ENCODE results near the gene PGP.

Gene PGP

DNA sequence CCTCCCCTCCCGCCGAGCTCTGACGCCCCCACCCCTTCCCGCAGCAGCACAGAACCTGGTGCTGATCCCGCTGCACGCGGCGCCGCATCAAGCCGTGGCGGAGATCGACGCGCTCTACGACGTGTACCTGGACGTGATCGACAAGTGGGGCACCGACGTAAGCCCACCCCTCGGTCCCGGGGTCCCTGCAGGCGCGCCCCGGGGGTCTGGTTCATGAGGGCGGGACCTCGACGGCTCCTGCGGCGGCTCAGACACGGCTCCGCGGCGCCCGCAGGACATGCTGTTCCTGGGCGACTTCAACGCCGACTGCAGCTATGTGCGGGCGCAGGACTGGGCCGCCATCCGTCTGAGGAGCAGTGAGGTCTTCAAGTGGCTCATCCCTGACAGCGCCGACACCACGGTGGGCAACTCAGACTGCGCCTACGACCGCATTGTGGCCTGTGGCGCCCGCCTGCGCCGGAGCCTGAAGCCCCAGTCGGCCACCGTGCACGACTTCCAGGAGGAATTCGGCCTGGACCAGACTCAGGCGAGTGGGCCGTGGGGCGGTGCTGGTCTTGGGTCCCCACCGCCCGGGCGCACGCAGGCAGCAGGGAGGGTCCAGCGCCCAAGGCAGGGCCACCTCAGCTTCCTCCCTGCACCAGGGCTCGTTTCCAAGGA, 23.0 kb upstream of the PGP start:
- DNase-seq (ENCODE audit: low read depth in 2 of 2, low spot score in 1 of 2) = no peak

DNA sequence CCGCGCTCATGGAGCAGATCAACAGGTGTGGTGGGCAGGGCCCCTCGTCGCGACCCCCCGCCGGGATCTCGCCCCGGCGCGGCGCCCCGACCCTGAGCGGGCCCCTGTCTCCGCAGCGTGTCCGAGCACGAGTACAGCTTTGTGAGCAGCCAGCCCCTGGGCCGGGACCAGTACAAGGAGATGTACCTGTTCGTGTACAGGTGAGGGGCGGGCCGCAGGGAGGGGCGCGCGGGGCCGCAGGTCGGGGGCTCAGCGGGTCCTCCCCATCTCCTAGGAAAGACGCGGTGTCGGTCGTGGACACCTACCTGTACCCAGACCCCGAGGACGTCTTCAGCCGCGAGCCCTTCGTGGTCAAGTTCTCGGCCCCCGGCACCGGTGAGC, 22.5 kb upstream of the PGP start:
- no peak for DNase-seq (ENCODE audit: low read depth in 2 of 2, low spot score in 1 of 2)

DNA sequence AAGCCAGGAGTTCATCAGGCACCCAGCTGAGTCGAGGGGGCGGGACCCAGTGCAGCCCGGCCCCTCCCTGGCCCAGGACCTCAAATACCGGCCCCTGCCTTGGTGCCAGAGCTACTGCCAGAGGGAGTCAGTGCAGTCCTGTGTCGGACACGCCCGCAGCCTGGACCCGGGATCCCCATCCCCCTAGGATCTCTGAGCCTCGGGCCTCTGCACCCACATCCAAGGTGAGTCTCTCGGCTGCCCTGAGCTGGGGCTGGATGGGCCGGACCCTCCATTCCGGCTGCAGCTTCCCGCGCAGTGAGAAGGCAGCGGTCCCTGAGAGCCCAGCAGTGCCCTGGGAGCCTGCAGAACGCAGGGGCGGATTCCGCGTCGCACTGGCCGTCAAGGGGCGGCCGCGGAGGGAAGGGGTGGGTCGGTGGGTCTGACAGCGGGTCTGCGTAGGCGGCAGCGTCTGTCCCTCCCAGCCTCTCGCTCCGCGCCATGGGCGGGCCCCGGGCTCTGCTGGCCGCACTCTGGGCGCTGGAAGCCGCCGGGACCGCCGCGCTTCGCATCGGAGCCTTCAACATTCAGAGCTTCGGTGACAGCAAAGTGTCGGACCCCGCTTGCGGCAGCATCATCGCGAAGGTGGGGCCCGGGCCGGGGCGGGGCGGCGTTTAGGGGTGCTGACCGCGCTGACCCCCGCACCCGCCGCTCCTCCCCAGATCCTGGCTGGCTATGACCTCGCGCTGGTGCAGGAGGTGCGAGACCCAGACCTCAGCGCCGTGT, 21.9 kb upstream of the PGP start, which contains the start of gene DNASE1L2:
Gene DNASE1L2, plus strand, starts transcription at position 108 of the 765 bp plus-strand sequence. Its CDS starts 373 bp downstream, at position 481.
- no peak for DNase-seq (ENCODE audit: low read depth in 2 of 2, low spot score in 1 of 2)

DNA sequence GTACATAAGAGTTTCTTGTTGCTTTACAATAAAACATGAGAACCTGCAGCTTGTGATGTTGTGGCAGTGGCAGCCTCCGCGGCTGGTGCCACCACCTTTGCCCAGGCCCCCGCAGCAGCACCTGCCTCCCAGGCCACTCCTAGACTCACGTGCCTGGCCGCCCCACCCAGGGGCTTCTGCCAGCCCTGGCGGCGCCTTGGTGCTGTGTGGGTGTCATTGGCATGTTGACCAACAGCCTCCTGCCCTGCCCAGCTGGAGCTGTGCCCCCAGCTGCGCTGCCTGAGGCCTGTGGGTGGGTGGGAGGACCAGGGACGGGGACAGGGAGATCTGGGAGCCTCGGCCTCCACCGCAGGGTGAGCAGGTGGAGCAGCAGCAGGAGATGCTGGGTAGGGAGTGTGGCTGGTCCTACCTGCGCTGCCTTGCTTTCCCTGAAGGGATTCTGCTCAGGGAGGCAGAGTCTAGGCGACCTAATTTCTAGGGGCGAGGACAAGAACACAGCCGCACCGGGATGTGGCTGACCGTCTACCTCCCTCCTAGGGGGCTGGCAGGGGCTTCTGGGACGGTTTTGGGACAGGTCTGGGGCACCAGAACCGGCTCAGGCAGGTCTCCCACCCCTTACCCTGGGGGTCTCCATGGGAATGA, 21.2 kb upstream of the PGP start:
- no peak for DNase-seq (ENCODE audit: low read depth in 2 of 2, low spot score in 1 of 2)

DNA sequence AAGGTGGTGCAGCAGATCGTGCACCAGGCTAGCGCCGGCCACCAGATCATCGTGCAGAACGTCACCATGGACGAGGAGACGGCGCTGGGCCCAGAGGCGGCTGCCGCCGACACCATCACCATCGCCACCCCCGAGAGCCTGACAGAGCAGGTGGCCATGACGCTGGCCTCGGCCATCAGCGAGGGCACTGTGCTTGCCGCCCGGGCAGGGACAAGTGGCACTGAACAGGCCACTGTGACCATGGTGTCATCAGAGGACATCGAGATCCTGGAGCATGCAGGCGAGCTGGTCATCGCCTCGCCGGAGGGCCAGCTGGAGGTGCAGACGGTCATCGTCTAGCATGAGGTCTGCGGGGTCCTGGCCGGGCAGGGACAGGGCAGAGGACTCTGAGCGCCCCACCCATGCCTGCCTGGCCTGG, 20.6 kb upstream of the PGP start:
- DNase-seq (ENCODE audit: low read depth in 2 of 2, low spot score in 1 of 2) = no peak

DNA sequence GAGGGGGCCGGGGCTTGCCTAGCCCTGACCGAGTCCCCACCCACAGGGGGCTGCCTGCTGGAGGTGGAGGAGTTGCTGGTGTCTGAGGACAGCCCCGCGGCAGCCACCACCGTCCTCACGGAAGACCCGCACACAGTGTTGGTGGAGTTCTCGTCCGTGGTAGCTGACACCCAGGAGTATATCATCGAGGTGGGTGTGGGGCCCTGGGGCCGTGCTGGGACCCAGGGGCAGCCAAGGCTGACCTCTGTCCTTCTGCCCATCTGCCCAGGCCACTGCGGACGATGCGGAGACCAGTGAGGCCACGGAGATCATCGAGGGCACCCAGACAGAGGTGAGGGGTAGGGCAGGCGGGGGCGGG, 20.2 kb upstream of the PGP start:
- no peak for DNase-seq (ENCODE audit: low read depth in 2 of 2, low spot score in 1 of 2)

DNA sequence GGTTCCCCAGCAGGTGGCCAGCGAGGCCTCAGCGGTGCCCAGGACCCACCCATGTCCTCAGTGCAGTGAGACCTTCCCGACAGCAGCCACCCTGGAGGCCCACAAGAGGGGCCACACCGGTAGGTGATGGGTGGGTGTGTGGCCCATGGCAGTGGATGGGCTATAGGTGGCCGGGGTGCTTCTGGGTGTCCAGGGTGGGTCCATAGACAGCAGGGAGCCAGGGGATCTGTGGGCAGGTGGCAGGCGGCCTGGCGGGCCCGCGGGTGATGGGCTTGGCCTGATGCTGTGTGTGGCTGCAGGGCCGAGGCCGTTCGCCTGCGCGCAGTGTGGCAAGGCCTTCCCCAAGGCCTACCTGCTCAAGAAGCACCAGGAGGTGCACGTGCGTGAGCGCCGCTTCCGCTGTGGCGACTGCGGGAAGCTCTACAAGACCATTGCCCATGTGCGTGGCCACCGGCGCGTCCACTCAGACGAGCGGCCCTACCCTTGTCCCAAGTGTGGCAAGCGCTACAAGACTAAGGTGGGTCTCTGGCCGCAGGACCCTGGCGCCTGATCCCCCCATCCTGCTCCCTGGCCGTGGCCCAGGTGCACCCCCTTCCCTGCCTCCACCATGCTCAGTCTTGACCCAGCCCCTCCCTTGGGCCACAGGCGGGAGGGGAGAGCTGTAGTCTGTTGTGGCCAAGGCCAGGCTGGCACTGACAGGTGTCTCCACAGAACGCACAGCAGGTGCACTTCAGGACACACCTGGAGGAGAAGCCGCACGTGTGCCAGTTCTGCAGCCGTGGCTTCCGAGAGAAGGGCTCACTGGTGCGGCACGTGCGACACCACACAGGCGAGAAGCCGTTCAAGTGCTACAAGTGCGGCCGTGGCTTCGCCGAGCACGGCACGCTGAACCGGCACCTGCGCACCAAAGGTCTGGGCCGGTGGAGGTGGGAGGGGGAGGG, 19.5 kb upstream of the PGP start:
- no peak for DNase-seq (ENCODE audit: low read depth in 2 of 2, low spot score in 1 of 2)

DNA sequence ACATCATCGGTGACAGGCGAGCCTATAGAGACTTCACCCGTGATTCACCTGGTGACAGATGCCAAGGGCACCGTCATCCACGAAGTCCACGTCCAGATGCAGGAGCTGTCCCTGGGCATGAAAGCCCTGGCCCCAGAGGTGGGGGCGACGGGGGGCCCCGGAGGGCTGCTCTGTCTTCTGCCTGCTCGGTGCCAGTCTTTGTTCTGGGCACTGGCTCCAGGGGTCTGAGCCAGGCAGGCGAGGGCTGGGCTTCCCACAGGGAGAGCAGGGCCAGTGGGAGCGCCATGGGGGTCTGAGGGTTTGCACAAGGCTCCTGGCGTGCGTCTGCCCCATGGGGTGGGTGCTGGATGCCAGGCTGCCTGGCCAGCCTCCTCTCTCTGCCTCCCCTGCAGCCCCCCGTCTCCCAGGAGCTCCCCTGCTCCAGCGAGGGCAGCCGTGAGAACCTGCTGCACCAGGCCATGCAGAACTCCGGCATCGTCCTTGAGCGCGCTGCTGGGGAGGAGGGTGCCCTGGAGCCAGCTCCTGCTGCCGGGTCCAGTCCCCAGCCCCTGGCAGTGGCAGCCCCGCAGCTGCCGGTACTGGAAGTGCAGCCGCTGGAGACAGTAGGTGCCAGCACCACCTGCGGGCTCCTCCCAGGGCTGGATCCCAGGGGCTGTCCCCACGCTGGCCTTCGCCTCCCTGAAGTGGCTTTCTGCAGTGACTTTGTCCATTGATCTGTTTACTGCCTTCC, 18.6 kb upstream of the PGP start:
- DNase-seq (ENCODE audit: low read depth in 2 of 2, low spot score in 1 of 2) = no peak

DNA sequence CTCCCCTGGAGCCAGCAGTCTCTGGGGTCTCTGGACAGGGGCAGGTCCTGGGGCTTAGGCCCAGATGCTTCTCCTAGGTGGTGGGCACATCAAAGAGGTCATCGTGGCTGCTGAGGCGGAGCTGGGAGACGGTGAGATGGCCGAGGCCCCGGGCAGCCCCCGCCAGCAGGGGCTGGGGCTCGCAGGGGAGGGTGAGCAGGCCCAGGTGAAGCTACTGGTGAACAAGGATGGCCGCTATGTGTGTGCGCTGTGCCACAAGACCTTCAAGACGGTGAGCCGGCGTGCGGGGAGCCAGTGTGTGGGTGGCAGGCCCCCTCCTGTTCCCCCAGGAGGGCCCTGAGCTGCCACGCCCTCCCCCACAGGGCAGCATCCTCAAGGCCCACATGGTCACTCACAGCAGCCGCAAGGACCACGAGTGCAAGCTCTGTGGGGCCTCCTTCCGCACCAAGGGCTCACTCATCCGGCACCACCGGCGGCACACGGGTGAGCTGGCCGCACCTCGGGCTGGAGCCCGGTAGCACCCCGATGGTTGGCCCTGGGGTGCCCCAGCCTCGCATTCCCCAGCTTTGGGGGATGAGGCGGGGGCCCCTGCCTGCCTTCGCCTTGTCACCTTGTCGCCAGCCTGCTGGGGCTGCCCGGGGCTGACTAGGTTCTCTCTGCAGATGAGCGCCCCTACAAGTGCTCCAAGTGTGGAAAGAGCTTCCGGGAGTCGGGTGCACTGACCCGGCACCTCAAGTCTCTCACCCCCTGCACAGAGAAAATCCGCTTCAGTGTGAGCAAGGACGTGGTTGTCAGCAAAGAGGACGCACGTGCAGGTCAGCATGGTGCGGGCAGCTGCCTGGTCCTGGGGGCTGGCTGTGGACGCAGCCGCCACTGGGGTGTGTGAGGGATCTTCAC, 17.7 kb upstream of the PGP start:
- no peak for DNase-seq (ENCODE audit: low read depth in 2 of 2, low spot score in 1 of 2)

DNA sequence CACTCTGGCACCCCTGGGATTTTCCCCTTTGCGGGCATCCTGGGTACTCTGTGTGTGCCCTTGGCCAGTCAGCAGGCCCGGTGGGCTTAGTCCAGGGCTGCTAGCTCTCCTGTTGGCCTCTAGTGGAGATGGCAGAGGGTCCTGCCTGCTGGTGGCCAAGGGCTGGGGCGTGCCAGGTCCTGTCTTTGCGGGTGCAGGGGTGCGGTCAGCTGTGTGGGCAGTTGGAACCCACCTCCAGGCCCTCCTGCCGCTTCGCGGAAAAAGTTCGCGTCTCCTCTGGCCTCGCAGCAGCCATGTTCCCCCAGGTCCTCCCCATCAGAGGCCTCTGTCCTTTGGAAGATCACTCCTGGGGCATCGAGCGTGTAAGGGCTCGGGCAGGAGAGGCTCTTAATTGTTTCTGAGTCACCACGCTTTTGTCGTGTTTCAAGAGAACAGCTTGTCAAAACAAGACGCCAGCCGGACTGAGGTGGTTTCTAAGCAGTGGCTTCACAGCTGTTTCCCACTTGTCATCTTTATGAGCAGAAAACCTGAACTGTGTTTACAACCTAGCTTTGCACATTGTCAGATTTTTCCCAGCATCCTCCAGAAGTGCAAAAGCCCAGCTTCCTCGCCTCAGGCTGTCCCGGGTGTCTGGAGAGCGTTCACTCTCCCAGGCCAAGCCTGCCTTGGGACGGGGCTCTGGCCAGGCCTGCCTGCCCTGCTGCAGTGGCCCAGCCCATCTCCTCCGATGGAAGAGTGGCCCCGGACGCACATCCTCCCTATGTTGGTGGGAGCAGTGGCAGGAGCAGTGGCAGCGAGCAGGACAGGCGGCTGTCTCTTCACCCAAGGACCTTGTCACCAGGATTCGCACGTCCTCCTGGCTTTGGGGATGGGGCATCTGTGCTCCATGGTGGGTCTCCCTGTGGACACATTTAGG, 16.6 kb upstream of the PGP start:
- DNase-seq (ENCODE audit: low read depth in 2 of 2, low spot score in 1 of 2) = no peak

DNA sequence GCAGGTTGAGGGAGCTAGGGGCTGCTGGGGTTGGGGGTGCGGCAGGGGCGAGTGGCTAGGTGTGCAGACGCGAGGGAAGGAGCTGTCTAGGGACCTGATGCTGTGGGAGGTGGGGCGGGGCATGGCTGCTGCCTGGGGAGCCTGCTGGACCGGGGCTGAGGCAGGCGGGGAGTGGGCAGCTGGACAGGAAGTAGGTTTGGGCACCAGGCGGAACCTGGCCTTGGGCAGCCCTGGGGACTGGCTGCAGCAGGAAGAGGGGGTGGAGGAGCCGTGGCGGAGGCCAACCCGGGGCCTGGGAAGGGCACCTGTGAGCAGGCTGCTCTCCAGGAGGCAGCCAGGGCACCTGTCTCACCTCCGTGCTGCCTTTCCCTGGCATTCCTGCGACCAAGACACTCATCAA, 15.7 kb upstream of the PGP start:
- no peak for DNase-seq (ENCODE audit: low read depth in 2 of 2, low spot score in 1 of 2)

DNA sequence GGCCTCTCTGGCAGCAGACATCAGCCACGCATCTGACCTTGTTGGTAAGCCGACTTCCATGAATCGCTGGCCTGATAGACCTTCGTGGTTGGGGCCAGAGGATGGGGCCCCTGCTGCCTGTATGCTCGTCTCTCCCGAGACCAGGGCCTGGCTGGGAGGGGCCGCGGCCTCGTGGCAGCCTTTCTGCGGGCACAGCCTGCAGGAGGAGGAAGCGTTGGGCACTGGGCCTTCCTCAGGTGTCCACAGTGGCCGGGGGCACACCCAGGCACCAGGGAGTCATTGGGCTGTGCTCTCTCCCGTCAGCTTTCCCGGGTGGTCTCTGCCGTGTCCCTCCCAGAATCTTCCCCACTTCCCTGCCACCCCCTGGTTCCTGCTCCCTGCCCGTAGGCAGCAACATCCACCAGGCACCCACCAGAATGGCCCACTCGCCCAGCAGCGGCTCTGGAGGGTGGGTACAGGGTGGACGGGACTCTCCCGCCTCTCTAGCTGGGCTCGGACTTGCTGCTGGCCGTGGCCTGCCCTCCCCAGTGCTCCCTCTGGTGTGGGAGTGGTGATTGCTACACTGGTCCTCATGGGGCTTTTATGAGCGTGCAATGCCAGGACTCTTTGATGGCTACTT, 15.1 kb upstream of the PGP start:
- DNase-seq (ENCODE audit: low read depth in 2 of 2, low spot score in 1 of 2) = no peak

DNA sequence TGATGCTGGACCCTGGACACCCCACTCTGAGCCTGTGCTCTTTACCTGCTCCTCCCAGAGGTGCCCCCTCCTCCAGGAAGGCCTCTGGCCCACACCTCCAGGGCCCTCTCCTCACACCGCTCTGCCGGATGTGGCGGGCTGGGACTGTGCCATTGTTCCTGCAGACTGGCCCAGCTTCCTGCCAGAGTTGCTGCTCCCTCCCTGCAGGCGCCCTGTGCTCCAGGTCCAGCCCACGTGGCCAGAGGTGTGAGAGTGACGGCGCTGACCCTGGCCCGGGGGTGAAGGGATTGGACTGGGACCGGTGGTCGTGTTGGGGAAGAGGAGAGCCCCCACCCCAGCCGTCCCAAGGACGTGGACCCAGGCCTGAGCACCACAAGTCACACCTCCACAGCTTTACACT, 14.5 kb upstream of the PGP start:
- no peak for DNase-seq (ENCODE audit: low read depth in 2 of 2, low spot score in 1 of 2)

DNA sequence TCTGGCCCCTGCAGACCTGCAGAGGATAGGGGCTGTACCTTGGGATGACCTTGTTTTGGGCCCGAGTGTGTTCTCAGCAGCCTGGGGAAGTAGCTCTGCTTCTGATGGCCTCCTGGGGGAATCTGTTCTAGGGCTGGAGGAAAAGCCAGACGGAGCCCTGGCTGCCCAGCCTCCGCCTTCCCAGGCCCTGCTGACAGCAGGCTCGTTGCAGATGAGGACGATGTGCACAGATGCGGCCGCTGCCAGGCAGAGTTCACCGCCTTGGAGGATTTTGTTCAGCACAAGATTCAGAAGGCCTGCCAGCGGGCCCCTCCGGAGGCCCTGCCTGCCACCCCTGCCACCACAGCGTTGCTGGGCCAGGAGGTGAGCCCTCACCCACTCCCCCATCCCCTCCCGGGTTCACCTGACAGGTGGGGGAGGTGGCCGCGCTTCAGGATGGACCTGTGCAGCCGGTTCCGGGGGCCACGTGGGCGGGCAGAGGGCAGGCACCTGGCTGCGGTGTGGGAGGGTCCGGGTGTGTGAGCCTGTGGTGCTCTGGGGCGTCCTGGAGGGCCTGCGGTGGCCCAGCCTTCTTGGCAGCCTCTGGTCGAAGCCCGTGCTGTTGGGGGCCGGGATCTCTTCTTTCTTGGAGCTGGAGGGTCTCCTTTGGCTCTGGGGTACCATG, 13.7 kb upstream of the PGP start:
- no peak for DNase-seq (ENCODE audit: low read depth in 2 of 2, low spot score in 1 of 2)

DNA sequence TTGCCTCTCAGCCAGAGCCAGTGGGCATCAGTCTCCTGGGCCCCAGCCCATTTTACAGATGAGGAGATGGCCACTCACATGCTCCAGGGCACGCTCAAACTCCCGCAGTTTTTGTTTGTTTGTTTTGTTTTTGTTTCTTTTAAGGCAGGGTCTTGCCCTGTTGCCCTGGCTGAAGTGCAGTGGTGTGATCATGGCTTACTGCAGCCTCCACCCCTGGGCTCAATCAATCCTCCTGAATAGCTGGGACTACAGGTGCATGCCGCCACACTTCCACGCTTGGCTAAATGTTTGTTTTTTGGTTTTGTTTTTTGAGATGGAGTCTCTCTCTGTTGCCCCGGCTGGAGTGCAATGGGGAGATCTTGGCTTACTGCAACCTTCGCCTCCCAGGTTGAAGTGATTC, 12.3 kb upstream of the PGP start:
- no peak for DNase-seq (ENCODE audit: low read depth in 2 of 2, low spot score in 1 of 2)

DNA sequence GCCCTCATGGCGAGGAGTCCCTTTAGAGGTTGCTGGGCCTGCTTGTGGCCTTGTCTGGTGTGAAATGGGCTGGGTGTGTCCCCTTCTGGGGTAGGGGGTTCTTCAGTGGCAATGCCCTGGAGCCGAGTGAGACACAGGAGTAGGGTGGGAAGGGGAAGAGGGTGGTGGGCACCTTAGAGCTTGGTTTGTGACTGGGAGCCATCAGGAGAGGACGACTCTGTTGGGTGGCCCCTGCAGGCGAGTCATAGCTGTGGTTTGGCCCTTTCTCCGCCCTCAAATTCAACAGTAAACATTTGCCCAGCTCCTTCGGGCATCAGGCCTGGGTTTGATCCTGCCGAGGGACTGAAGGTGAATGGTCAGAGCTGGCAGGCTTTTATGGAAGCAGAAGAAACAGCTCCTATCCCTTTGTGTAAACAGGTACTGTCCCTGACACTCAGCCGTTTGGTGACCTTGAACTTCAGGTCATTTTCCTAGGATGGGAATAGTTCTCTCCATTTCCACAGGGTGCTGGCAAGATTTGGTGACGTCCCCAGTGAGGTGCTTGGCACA, 11.7 kb upstream of the PGP start:
- no peak for DNase-seq (ENCODE audit: low read depth in 2 of 2, low spot score in 1 of 2)

DNA sequence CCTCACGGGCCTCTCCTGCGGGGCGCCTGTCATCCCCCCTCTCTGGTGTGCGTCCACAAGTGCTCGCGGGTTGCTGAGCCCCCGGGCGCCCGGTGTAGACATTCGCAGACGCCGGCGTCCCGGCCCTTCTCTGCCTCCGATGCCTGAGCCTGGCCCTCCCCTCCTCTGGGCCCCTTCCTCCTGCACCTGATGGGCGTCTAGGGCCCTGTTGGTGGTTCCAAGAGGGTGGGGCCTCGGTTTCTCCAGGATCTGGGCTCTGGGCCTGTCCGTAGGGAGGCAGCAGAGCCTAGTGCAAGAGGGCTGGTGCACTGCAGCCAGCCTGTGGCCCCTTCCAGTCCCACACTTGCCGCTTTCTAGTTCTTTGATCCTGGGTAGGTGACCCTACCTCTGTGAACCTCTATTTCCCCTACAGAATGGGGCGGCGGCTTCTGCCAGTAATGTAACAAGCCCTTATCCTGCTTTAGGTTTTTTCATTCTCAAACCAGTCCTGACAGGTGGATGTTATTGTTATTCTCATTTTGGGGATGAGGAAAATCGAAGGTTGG, 9.4 kb upstream of the PGP start:
- no peak for DNase-seq (ENCODE audit: low read depth in 2 of 2, low spot score in 1 of 2)

Data from stimulated activated CD8-positive, alpha-beta memory T cell treated with anti-CD3 and anti-CD28 coated beads, Interleukin-4, amount 100 ng/mL, for 4 hours (primary cell).